ENCODE results near the gene PARVB. TPM values are rescaled to one million over a fixed set of nuclear protein-coding genes. Genes with fewer than 3 reads are reported as not detected.

The PARVB gene
- total RNA-seq, 1 donor, result 19.0 TPM

DNA sequence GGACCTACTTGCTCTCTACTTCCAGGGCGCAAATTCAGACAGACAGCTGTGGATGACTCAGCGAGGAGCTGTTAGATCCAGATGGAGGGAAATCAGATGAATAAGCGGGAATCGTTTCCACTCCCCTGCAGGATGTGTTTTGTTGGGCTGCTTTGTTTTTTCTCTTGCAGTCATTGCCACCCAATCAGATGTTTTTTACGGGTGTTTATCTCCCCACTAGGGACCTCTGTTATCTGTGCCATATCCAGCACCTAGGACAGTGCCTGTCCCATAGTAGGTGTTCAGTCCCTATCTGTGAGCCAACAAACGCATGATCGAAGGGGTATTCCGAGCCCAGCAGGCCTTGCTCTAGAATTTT is 105.5 kb downstream of the PARVB start:
- H3K4me3 ChIP-seq (ENCODE audit: low read depth, low read length), result no peak overlapping the region
- TF ChIP-seq, protein P1, sequence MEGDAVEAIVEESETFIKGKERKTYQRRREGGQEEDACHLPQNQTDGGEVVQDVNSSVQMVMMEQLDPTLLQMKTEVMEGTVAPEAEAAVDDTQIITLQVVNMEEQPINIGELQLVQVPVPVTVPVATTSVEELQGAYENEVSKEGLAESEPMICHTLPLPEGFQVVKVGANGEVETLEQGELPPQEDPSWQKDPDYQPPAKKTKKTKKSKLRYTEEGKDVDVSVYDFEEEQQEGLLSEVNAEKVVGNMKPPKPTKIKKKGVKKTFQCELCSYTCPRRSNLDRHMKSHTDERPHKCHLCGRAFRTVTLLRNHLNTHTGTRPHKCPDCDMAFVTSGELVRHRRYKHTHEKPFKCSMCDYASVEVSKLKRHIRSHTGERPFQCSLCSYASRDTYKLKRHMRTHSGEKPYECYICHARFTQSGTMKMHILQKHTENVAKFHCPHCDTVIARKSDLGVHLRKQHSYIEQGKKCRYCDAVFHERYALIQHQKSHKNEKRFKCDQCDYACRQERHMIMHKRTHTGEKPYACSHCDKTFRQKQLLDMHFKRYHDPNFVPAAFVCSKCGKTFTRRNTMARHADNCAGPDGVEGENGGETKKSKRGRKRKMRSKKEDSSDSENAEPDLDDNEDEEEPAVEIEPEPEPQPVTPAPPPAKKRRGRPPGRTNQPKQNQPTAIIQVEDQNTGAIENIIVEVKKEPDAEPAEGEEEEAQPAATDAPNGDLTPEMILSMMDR (IDR thresholded peaks at IDR 0.05; ENCODE audit: insufficient read depth, low read depth, low read length), result no peak
- DNase-seq (ENCODE audit: low read depth), result peak; percentile 26

DNA sequence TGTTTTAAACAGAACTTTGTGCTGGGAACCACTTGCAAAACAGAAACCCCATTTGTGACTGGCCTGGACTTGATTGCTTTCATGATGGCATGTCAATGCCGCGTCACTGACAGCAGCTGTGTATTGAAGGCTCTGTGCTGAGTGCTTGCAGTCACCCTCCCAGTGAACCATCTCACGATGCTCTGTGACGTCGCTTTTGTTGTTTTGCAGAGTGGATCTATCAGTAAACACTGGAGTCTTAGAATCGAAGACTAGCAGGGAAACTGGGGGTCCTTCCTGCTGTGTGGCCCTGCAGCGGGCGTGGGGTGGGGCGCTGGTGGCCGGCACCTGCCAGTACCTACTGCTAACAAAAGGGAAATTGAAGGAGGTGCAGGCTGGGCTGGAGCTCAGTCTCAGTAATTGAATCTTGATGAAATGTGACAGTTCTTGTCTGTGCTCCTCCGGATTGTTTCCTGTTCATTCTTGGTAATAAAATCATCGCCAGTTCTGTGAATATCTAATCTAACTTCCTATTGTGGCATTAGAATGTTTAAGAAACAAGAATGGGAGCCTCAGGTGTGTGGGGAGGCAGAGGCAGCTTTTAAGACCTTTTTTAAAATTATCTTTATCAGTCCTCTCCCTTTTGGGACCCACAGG is 106.1 kb downstream of the PARVB start:
- DNase-seq (ENCODE audit: low read depth), result peak; percentile 21
- H3K4me3 ChIP-seq (ENCODE audit: low read depth, low read length), result no peak overlapping the region
- TF ChIP-seq, protein P1 (IDR thresholded peaks at IDR 0.05; ENCODE audit: insufficient read depth, low read depth, low read length), result no peak

DNA sequence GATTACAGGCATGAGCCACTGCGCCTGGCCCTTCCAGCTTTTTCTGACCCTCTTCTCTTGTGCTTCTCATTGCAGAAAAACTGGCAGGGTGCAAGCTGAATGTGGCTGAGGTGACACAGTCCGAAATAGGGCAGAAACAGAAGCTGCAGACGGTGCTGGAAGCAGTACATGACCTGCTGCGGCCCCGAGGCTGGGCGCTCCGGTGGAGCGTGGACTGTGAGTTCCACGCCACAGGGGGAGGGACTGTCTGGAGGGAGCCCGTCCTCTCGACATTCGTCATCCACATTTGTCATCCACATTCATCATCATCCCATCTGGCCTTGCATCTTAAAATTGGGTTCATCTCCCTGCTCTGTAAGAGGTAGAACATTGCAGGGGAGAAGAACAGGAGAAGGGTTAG is 107.3 kb downstream of the PARVB start:
- H3K4me3 ChIP-seq (ENCODE audit: low read depth, low read length), result no peak overlapping the region
- DNase-seq (ENCODE audit: low read depth), result no peak
- TF ChIP-seq, protein P1 (IDR thresholded peaks at IDR 0.05; ENCODE audit: insufficient read depth, low read depth, low read length), result no peak

DNA sequence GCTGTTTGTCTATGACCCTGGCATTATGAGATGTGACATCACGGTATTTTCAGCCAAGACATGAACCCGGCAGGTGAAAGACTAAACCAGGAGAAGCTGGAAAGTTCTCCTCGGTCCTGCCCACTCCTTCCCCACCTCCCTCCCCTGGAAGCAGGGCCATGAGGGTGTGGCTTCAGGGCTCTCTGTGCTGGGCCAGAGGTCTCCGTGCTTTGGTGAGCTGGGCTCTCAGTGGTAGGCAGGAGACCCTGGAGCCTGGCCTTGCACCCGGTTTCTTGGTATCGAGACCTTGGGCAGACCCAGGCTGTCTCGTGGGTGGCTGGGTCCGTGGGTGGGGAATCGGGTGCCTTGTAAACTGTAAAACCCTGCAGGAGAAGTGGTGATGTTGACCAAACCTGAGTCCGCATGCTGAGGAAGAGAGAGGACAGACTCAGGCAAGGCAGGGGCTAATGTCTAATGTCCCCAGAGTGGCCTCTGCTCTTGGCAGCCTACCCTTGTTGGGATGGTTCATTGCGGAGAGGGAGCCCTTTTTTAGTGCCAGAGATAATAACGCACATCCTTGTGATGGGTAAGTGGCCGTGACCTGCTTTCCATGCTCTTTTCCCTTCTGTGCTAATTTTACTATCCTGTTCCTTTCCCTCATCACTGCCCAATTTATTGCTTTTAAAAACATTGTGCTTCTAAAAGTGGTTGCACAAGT is 108.0 kb downstream of the PARVB start:
- H3K4me3 ChIP-seq (ENCODE audit: low read depth, low read length), result no peak overlapping the region
- DNase-seq (ENCODE audit: low read depth), result no peak
- TF ChIP-seq, protein P1 (IDR thresholded peaks at IDR 0.05; ENCODE audit: insufficient read depth, low read depth, low read length), result no peak

DNA sequence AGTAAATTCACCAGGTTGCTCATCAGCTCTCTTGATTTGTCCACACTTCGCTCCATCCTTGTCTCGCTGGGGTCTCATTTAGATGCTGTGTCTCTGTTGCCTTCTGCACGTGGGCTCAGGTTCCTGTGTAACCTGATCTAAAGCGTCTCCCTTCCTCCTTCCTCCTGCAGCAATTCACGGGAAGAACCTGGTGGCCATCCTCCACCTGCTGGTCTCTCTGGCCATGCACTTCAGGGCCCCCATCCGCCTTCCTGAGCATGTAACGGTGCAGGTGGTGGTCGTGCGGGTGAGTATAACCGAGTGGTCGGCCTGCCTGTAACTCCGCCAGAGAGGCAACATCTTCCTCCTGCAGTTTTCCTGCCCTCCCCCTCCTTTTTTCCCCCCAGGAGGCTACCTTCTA is 108.6 kb downstream of the PARVB start:
- TF ChIP-seq, protein P1 (IDR thresholded peaks at IDR 0.05; ENCODE audit: insufficient read depth, low read depth, low read length), result no peak
- DNase-seq (ENCODE audit: low read depth), result no peak
- H3K4me3 ChIP-seq (ENCODE audit: low read depth, low read length), result no peak overlapping the region

DNA sequence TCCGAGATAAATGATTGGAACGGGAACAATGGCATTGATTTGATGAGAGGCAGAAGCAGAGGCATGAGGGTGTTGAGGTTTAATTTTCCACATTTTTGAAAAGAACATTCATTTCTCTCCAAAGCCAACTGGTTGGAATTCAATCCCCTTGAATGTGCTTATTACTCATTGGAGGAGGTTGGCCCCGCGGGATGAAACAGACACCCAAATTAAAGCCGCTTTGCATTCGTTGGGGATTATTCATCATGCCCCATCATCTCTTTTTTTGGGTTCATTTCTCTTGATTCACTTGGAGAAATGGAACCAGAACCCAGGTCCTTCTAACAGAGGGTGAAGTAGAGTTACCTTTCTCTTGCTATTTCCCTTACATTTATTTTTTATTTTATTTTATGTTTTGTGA is 109.1 kb downstream of the PARVB start:
- DNase-seq (ENCODE audit: low read depth), result peak; percentile 10
- H3K4me3 ChIP-seq (ENCODE audit: low read depth, low read length), result no peak overlapping the region
- TF ChIP-seq, protein P1 (IDR thresholded peaks at IDR 0.05; ENCODE audit: insufficient read depth, low read depth, low read length), result no peak
